GM12801 (cell line): ENCODE data around the gene ZNF48.

Experiments
- TF ChIP-seq, protein P1 (sequence below): IDR thresholded peaks from one replicate; pipeline ENCODE4 v1.5.1; 2011; ENCODE audit warnings: control low read depth; ENCODE audit not compliant: insufficient read length; ENCODE audit errors: extremely low read depth

The ZNF48 gene

DNA sequence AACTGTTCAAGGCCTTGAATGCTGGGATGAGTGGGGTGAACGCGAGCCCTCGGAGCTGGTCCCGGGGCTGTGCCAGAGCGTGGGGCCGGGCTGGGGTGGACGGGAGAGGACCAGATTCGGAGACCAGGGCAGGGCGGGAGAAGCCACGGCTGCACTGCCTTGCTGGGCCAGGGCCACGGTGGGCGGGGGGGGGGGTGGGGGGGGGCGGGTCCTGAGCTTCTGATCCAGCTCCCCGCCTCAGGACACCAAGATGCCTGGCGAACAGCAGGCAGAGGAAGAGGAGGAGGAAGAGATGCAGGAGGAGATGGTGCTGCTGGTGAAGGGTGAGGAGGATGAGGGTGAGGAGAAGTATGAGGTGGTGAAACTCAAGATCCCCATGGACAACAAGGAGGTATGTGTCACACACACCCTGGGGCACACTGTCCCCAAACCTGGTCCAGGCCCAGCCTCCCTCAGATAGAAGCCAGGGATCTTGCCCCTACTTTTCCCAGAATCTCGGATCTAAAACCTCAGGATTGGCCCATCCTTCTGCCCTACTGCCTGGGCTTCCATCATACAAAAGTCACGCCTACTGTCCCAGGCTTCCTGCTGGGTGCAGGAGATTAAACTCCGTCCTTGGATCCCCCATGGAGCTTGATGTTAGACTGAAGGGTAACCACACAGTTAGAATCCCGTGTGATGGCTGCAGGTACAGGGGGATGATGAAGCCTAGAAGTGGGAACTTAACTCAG is 12.7 kb downstream of the ZNF48 start:
- TF ChIP-seq, protein P1, sequence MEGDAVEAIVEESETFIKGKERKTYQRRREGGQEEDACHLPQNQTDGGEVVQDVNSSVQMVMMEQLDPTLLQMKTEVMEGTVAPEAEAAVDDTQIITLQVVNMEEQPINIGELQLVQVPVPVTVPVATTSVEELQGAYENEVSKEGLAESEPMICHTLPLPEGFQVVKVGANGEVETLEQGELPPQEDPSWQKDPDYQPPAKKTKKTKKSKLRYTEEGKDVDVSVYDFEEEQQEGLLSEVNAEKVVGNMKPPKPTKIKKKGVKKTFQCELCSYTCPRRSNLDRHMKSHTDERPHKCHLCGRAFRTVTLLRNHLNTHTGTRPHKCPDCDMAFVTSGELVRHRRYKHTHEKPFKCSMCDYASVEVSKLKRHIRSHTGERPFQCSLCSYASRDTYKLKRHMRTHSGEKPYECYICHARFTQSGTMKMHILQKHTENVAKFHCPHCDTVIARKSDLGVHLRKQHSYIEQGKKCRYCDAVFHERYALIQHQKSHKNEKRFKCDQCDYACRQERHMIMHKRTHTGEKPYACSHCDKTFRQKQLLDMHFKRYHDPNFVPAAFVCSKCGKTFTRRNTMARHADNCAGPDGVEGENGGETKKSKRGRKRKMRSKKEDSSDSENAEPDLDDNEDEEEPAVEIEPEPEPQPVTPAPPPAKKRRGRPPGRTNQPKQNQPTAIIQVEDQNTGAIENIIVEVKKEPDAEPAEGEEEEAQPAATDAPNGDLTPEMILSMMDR, result no peak

DNA sequence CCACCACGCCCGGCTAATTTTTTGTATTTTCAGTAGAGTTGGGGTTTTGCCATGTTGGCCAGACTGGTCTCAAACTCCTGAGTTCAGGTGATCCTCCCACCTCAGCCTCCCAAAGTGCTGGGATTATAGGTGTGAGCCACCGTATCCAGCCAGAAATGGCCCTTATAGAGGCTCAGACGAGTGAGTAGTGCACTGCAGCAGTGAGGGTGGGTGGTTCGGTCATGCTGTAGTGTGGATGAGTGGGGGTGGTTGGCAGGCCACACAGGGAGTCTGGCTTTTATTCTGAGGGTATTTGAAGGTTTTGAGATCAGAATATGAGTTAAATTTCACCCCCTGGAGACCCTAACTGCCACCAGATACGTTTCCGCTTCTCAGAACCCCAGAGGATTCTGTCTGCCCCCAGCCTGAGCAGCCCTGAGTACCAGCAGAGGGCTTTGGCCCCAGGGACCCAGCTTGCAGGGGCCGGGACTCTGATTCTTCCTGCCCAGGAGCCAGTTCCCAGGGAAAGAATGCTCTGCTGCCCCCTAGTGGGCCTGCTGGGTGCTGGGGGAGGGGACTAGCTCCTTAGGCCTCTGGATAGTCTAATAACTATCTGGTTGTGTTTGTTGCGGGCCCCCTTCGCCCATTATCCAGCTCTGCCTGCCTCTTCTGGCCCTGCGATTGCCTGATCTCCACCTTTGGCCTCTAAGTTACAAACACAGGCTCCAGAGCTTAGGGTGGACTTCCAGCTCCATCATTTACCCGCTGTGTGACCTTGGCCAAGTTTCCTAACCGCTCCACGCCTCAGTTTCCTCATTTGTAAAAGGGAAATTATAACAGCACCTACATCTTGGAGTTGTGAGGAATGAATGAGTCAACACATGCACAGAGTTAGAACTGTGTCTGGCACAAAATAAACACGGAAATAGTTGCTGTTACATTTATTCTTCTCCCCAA is 14.2 kb downstream of the ZNF48 start:
- TF ChIP-seq, protein P1, result peak; percentile 54

DNA sequence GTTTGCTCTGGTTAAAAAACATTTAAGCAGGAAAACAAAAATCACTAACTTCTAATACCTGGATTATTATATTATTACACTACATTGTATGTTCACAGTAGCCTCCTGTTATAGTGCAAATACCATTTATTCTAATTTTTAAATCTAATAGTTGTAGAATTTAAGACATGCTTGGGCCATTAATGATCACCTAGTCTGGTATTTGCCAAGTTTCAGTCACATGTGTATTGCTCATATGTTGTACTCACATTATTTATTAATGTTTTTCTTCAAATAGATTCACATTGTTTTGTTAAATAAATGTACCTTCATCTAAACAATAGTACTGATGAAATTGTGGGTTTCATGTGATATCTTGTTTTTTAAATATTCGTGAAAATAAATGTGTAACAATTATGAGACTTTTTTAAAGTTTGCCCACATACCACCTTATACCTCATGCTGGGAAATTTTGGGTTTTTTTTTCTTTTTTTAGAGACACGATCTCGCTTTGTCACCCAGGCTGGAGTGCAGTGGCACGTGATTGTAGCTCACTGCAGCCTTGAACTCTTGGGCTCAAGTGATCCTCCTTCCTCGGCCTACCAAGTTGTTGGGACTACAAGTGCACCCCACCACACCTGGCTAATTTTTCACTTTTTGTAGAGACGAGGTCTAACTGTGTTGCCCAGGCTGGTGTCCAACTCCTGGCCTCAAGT is 18.0 kb downstream of the ZNF48 start:
- TF ChIP-seq, protein P1, result no peak

DNA sequence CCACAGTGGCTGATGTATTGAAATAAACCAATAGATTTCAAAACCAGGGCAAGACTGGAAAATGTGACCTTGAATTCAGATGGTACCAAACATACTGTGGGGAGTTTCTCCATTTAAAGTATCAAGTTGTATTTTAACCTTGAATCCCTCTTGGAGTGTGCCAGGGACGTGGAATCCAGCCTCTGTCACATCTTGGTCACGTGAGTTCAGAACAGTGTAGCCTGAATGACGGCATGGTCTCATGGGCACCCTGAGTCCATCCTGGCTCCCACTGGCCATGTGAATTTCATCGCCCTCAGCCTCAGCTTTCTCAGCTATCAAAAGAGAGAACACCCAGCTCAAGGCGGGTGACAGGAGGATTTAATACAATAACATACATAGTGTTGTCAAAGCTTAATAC is 18.9 kb downstream of the ZNF48 start:
- TF ChIP-seq, protein P1, result no peak

DNA sequence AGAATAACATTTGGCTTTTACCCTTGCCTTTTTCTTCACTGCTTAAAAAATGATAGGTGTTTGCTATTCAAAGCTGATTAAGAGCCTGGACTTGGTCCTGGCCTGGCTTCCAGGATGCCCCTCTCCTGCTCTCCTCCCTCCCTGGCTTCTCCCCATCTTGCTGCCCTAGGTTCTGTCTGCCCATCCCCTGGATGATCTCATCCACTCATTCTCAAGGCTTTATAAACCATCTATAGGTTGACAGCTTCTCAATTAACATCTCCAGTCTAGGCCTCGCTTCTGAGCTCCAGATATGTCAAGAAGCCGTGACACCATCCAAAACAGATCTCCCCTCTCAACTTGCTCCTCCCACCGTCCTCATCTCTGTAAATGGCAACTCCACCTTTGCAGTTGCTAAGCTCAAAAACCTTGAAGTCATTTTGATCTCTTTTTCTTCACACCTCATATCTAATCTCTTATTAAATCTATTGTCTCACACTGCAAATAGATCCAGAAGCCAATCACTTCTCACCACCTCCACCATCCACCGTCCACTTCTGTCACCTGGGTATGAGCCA is 20.9 kb downstream of the ZNF48 start:
- TF ChIP-seq, protein P1, result no peak

DNA sequence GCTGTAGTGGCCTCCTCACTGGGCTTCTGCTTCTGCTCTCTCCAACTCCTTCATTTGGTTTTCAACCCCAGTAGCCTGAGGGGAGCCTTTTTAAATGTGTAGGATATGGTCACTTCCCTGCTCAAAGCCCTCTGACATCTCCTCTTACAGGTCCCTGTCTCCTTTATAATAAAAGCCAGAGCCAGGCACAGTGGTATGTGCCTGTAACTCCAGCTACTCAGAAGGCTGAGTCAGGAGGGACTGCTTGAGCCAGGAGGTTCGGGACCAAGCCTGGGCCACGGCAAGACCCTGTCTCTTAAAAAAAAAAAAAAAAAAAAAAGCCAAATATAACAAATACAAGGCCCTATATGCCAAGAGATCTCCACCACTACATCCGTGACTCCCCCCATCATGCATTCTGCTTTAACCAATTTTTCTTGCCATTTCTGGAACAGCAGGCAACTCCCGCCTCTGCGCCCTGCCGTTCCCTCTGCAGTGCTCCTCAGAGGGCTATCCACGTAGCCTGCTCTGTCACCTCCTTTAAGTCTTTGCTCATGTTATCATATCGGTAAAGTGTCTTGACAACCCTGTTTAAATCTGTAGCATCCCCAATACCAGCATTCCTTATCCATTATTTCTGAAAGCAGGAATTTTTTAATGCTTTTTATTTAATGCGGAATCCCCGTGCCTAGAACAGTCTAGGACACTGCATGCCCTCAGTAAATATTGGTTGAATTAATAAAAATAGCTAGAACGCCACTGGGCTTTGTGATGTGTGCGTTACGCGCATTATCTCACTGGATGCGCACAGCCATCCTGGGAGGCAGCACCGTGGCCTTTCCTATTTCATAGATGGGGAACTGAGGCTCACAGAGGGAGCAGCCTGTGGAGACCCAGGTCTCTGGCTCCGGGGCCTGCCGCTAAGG is 21.7 kb downstream of the ZNF48 start:
- TF ChIP-seq, protein P1, result no peak
